Bronchial epithelial cell (primary cell): ENCODE results near the gene EBI3. TPM values are rescaled to one million over a fixed set of nuclear protein-coding genes. Genes with fewer than 3 reads are reported as not detected.
"Not testable (repeated sequence)": the region's sequence is repeated elsewhere in the genome, so short reads cannot be mapped to it uniquely, and the experiment has no call there.

ENCODE experiments used
- DNase-seq: peaks from one replicate; pipeline ENCODE4 v3.0.0-alpha.2; 2010; ENCODE audit warnings: low read depth
- FAIRE-seq: peaks from 2 replicates; lab custom pipeline; 2011; peaks lifted over from hg19 to GRCh38; lab: Jason Lieb, UNC
- H3K27me3 ChIP-seq: 2 replicates; pipeline ENCODE4 v1.5.1; 2011; ENCODE audit warnings: low read length; ENCODE audit not compliant: control insufficient read depth, insufficient read depth
- H3K36me3 ChIP-seq: 2 replicates; pipeline ENCODE4 v1.5.1; 2011; ENCODE audit warnings: low read length; ENCODE audit not compliant: control insufficient read depth, insufficient read depth
- H3K4me3 ChIP-seq: 2 replicates; pipeline ENCODE4 v1.5.1; 2011; ENCODE audit warnings: mild to moderate bottlenecking, low read depth, low read length, control low read depth
- CTCF ChIP-seq: IDR thresholded peaks from 2 replicates; pipeline ENCODE4 v1.5.1; 2011; ENCODE audit warnings: mild to moderate bottlenecking, moderate library complexity, low read length, control low read depth, inconsistent platforms; ENCODE audit not compliant: insufficient read depth, severe bottlenecking
- total RNA-seq: library from RNA; depleted of rRNA; stranded (reverse); fragments of >200 nt; gene quantifications from 2 replicates; pipeline ENCODE4 v1.2.1, GENCODE V29; 2014

EBI3 gene
- total RNA-seq, 1 donor from 2014 or later = not detected

- H3K27me3 ChIP-seq = no peaks in the 10 kb centered on the region
- TF ChIP-seq CTCF = no peak
- FAIRE-seq = no peak
- DNase-seq = no peak
- no peaks in the 10 kb centered on the region for H3K36me3 ChIP-seq
- no peak overlapping the region for H3K4me3 ChIP-seq
Measured at GRCh38 chr19:4228765-4229178, 551 bp upstream of the EBI3 start.

GRCh38 chr19:4230237-4230636 lies 914 bp downstream of the EBI3 start:
- DNase-seq, H3K36me3 ChIP-seq, H3K27me3 ChIP-seq, H3K4me3 ChIP-seq, FAIRE-seq: not testable (repeated sequence)

- H3K4me3 ChIP-seq, DNase-seq, H3K27me3 ChIP-seq, H3K36me3 ChIP-seq, FAIRE-seq: not testable (repeated sequence)
Measured at GRCh38 chr19:4231521-4231920, 2.2 kb downstream of the EBI3 start.

- H3K4me3 ChIP-seq, DNase-seq, H3K27me3 ChIP-seq, FAIRE-seq, H3K36me3 ChIP-seq: not testable (repeated sequence)
Measured at GRCh38 chr19:4232139-4232538, 2.8 kb downstream of the EBI3 start.

- no peak for DNase-seq
- no peak for FAIRE-seq
- no peak for TF ChIP-seq CTCF
- H3K27me3 ChIP-seq = no peaks in the 10 kb centered on the region
- H3K4me3 ChIP-seq = no peak overlapping the region
- H3K36me3 ChIP-seq = no peaks in the 10 kb centered on the region
Measured at GRCh38 chr19:4232614-4233281, 3.4 kb downstream of the EBI3 start.

- DNase-seq = peak; percentile 4
- no peak for FAIRE-seq
- Histone ChIP-seq H3K36me3 (no peaks in the 10 kb centered on the region), H3K4me3 (no peak overlapping the region), H3K27me3 (no peaks in the 10 kb centered on the region)
- peak; percentile 71 for TF ChIP-seq CTCF
Measured at GRCh38 chr19:4233282-4233853, 4.0 kb downstream of the EBI3 start.

- no peak for DNase-seq
- no peak for FAIRE-seq
Measured at GRCh38 chr19:4234142-4234861, 5.0 kb downstream of the EBI3 start.

More at GRCh38 chr19:4234142-4234861, 5.0 kb downstream of the EBI3 start:
- Histone ChIP-seq H3K36me3 (no peaks in the 10 kb centered on the region), H3K27me3 (no peaks in the 10 kb centered on the region), H3K4me3 (no peak overlapping the region)
- TF ChIP-seq CTCF = no peak
